ENCODE measurements around the gene CHCHD10. TPM values are rescaled to one million over a fixed set of nuclear protein-coding genes. Genes with fewer than 3 reads are reported as not detected.

The CHCHD10 gene
- total RNA-seq, 2 donors from 2014 or later: 420 to 719 TPM

DNA sequence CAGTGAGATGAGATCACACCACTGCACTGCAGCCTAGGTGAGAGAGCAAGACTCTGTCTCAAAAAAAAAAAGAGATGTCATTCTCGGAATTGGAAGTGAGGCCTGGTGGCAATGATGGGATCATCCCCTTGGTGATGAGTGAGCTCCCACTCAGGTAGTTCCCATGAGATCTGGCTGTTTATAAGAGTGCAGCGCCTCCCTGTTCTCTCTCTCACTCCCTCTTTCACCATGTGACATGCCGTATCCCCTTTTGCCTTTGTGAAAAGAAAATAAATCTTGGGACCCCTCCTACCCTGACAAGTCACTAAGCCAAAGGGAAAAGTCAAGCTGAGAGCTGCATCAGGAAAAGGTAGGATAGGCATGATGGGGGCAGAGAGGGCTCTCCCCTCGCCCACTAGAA is 45.6 kb downstream of the CHCHD10 start:
- H3K27me3 ChIP-seq: no peaks in the 10 kb centered on the region
- H3K9me3 ChIP-seq: no peaks in the 10 kb centered on the region
- TF ChIP-seq, protein P1, sequence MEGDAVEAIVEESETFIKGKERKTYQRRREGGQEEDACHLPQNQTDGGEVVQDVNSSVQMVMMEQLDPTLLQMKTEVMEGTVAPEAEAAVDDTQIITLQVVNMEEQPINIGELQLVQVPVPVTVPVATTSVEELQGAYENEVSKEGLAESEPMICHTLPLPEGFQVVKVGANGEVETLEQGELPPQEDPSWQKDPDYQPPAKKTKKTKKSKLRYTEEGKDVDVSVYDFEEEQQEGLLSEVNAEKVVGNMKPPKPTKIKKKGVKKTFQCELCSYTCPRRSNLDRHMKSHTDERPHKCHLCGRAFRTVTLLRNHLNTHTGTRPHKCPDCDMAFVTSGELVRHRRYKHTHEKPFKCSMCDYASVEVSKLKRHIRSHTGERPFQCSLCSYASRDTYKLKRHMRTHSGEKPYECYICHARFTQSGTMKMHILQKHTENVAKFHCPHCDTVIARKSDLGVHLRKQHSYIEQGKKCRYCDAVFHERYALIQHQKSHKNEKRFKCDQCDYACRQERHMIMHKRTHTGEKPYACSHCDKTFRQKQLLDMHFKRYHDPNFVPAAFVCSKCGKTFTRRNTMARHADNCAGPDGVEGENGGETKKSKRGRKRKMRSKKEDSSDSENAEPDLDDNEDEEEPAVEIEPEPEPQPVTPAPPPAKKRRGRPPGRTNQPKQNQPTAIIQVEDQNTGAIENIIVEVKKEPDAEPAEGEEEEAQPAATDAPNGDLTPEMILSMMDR (IDR thresholded peaks at IDR 0.05): no peak
- DNase-seq: no peak
- H3K27ac ChIP-seq: no peak overlapping the region
- no peak overlapping the region for H3K9ac ChIP-seq (ENCODE audit: low read depth in 2 of 2, low read length in 2 of 2)
- no peaks in the 10 kb centered on the region for H3K36me3 ChIP-seq
- peaks cover 4% of the 10 kb centered on the region for H3K4me1 ChIP-seq
- intact Hi-C loops (cut with DNase I): no loop called here
- H3K4me3 ChIP-seq: no peak overlapping the region

DNA sequence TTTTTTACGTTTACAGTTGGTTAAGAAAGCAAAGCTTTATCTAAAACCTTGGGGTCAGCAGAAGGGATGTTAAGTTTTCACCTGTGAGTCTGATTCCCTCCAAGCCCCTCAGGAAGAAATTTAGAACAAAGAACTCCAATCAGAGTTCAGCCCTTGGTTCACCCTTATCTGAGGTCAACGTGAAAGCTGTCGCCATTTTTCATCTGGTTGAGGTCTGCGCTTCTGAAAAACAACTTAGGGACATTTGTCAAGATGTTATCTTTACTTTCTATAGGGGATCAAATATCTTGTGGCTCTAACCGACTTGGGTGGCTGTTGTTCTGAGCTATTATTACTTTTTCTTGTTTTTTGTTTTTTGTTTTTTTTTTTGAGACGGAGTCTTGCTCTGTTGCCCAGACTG is 46.9 kb downstream of the CHCHD10 start:
- Histone ChIP-seq H3K9ac (ENCODE audit: low read depth in 2 of 2, low read length in 2 of 2) (no peak overlapping the region), H3K36me3 (no peaks in the 10 kb centered on the region), H3K4me3 (no peak overlapping the region), H3K4me1 (peaks cover 8% of the 10 kb centered on the region), H3K27ac (no peak overlapping the region), H3K9me3 (no peaks in the 10 kb centered on the region), H3K27me3 (no peaks in the 10 kb centered on the region)
- TF ChIP-seq, protein P1 (IDR thresholded peaks at IDR 0.05): no peak
- intact Hi-C loops (cut with DNase I): no loop called here
- DNase-seq: no peak

DNA sequence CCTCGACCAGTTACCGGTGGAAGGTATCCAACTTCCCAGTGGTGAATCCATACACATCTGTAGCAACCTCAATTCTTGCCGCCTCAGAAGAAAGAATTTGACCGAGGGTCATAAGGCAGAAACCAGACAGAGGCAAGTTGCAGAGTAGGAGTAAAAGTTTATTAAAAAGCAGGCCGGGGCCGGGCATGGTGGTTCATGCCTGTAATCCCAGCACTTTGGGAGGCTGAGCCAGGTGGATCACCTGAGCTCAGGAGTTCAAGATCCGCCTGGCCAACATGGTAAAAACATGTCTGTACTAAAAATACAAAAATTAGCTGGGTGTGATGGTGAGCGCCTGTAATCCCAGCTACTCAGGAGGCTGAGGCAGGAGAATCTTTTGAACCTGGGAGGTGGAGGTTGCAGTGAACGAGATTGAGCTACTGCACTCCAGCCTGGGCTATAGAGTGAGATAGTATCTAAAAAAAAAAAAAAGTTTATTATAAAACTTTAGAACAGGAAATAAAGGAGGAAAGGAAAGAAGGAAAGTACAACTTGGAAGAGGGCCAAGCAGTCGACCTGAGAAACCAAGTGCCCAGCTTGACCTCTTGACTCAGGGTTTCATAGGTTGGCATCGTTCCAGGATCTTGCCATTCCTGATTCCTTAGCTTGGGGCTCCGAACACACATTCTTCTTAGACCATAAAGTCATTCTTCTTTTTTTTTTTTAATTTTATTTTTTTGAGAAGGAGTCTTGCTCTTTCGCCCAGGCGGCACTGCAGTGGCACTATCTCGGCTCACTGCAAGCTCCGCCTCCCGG is 49.2 kb downstream of the CHCHD10 start:
- H3K27ac ChIP-seq: no peak overlapping the region
- H3K36me3 ChIP-seq: no peaks in the 10 kb centered on the region
- DNase-seq: peak; percentile 31
- TF ChIP-seq, protein P1 (IDR thresholded peaks at IDR 0.05): no peak
- no peak overlapping the region for H3K9ac ChIP-seq (ENCODE audit: low read depth in 2 of 2, low read length in 2 of 2)
- no peaks in the 10 kb centered on the region for H3K27me3 ChIP-seq
- no peaks in the 10 kb centered on the region for H3K9me3 ChIP-seq
- no peak overlapping the region for H3K4me3 ChIP-seq
- intact Hi-C loops (cut with DNase I): no loop called here
- H3K4me1 ChIP-seq: peaks cover 8% of the 10 kb centered on the region

DNA sequence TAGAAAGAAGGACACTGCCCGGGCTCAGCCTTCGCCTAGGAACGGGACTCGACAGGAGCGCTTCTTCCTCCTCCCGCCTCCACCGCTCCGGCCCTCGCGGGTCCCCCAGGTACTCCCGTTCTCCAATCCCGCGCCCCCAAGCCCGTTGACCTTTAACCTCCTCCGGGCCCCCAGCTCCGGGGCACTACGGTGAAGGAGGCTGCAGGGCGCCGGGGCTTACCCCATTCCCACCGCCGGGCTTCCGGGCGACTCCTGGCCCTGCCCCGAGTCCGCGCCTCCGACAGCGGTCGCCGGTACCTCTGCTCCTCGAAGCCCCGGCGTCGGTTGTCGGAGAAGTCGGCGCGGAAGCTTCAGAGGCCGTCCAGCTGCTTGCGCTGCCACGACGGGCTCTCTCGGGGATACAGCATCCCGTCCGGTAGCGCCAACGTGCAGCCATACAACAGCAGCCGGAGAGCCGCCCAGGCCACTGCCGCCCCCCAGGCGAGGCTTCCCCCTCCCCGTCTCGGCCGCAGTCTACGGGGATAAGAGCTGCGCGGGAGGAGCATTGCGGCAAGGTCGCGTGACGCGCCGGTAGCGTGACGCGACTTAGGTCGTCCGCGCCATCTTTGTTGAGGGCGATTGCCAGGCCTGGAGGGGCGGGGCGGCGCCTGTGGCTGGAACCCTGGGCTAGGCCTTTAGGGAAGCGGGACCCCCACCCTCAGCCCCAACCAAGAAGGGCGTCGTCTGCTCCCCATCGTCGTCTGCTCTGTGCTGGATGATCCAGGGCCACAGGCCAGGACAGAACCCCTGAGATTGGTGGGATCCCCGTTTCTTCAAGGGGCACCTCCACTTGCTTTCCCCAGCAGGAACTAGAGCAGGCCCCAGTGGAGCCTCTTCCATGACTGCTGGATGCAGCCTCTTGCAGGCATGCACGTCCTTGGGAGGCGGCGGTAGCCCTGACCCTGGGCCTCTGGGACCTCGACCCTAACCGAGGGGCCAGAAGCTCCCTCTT is 50.7 kb downstream of the CHCHD10 start:
- Histone ChIP-seq H3K27ac (peak overlapping the region; percentile 69), H3K36me3 (no peaks in the 10 kb centered on the region), H3K4me3 (peak overlapping the region; percentile 93), H3K9ac (ENCODE audit: low read depth in 2 of 2, low read length in 2 of 2) (peak overlapping the region; percentile 74 to 80), H3K27me3 (no peaks in the 10 kb centered on the region), H3K4me1 (peaks cover 8% of the 10 kb centered on the region), H3K9me3 (no peaks in the 10 kb centered on the region)
- peak; percentile 89 for DNase-seq
- intact Hi-C loops (cut with DNase I): no loop called here
- TF ChIP-seq, protein P1 (IDR thresholded peaks at IDR 0.05): no peak

Other genes starting within 250 kb of the CHCHD10 start
- gene IGLL1, start 187.7 kb downstream of the CHCHD10 start, total RNA-seq: not detected
- gene DRICH1, start 135.7 kb downstream of the CHCHD10 start, total RNA-seq: under 1 TPM; 0.35 to 0.79 TPM
- under 1 TPM; 0.35 to 0.45 TPM for gene RGL4, start 77.0 kb downstream of the CHCHD10 start, total RNA-seq
- 1 to 10 TPM; 2.8 to 3.5 TPM for gene ZNF70, start 16.9 kb downstream of the CHCHD10 start, total RNA-seq
- 1 to 10 TPM; 1.2 to 1.9 TPM for gene VPREB3, start 13.5 kb downstream of the CHCHD10 start, total RNA-seq
- gene C22orf15, start 5.0 kb downstream of the CHCHD10 start, total RNA-seq: not detected
- 1 to 10 TPM; 2.3 to 4.5 TPM for gene MMP11, start 4.9 kb upstream of the CHCHD10 start, total RNA-seq
- gene SMARCB1, start 19.0 kb upstream of the CHCHD10 start, total RNA-seq: 10 to 100 TPM; 77.8 to 96.0 TPM
- gene DERL3, start 71.0 kb upstream of the CHCHD10 start, total RNA-seq: 10 to 100 TPM in 1 of 2 donors, 1 to 10 TPM in 1; 9.1 to 20.2 TPM
- 1 to 10 TPM; 8.3 to 9.6 TPM for gene SLC2A11, start 89.9 kb upstream of the CHCHD10 start, total RNA-seq
- 100 to 1,000 TPM; 621 to 869 TPM for gene MIF, start 126.4 kb upstream of the CHCHD10 start, total RNA-seq
- 1 to 10 TPM; 2.7 to 3.4 TPM for gene GSTT2B, start 193.2 kb upstream of the CHCHD10 start, total RNA-seq
- 1 to 10 TPM; 3.0 to 4.7 TPM for gene DDTL, start 198.9 kb upstream of the CHCHD10 start, total RNA-seq
- 100 to 1,000 TPM; 291 to 328 TPM for gene DDT, start 206.5 kb upstream of the CHCHD10 start, total RNA-seq
- not detected for gene GSTT2, start 212.2 kb upstream of the CHCHD10 start, total RNA-seq
- not detected for gene GSTT4, start 237.5 kb upstream of the CHCHD10 start, total RNA-seq
- gene CABIN1, start 243.3 kb upstream of the CHCHD10 start, total RNA-seq: 10 to 100 TPM; 46.3 to 85.2 TPM